Measurements from ENCODE around the gene NEK11.

NEK11 gene

DNA sequence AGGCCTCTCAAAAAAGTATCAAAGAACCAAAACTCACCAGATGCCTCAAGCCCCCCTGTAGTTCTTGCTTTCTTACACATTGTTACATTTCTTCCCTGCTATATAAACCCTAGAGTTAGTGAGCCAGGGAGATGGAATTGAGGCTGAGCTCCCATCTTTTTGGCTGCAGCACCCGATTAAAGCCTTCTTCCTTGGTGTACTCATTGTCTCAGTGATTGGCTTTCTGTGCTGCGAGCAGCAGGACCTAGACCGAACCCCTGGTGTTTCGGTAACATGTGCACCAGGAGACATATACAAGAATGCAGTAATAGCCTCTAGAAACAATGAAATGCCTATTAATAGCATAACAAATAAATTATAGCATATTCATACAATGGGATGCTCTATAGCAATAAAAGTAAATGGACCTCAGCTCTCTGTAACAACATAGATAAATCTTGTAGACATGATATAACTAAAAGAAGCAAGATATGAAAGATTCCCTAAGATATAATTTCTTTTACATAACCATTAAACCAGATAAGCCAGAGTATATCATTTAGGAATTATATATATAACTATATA is 174.0 kb downstream of the NEK11 start:
- FAIRE-seq (no peak), DNase-seq (ENCODE audit: insufficient read length, low spot score) (no peak)
- no peak for TF ChIP-seq POLR2A (IDR thresholded peaks at IDR 0.05; ENCODE audit: low read depth, low read length)

- no peak for TF ChIP-seq POLR2A (IDR thresholded peaks at IDR 0.05; ENCODE audit: low read depth, low read length)
- peak; percentile 74 for FAIRE-seq
- DNase-seq (ENCODE audit: insufficient read length, low spot score): no peak
Observed at GRCh38 chr3:131216330-131216729, 189.7 kb downstream of the NEK11 start.

DNA sequence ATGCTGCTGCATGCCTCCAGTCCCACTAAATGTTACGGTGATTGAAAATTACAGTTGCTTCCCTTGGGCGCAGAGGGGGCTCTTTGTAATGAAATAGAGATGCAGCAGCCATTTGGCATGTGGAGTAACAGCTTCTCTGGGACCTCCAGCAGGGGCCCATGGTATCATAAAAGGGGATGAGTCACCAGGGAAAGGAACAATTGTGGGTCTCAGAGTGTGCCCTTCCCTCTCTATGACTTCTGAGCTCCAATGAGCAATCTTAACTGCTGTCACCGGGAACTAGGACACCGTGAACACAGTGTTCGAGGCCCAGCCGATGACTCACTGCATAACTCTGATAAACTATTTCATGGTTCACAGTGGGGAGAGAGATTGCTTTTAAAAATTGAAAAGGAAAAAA is 190.1 kb downstream of the NEK11 start:
- DNase-seq (ENCODE audit: insufficient read length, low spot score) (peak; percentile 42), FAIRE-seq (peak; percentile 97)

GRCh38 chr3:131217296-131217741 is 190.6 kb downstream of the NEK11 start:
- FAIRE-seq (peak; percentile 58), DNase-seq (ENCODE audit: insufficient read length, low spot score) (no peak)
- TF ChIP-seq POLR2A (IDR thresholded peaks at IDR 0.05; ENCODE audit: low read depth, low read length): no peak

More for the DNA sequence above, 190.1 kb downstream of the NEK11 start:
- no peak for TF ChIP-seq POLR2A (IDR thresholded peaks at IDR 0.05; ENCODE audit: low read depth, low read length)

DNA sequence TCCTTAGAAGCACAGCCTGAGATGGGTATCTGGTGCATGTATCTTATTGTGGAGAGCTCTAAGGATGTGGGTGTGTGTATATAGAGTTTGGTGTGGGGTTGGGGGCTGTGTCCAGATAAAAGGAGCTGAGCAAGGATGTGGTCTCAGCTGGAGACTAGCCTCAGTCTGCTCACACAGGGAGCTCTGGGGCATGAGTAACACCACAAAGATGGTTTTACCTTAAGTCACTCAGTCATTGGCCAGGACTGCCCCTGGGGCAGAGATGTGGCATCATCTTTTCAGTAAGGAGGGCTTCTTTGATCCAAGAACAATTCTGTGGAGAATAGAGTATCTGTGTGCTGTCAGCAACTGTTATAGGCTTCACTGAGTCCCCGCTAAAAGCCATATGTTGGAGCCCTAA is 191.5 kb downstream of the NEK11 start:
- TF ChIP-seq POLR2A (IDR thresholded peaks at IDR 0.05; ENCODE audit: low read depth, low read length): no peak
- DNase-seq (ENCODE audit: insufficient read length, low spot score) (peak; percentile 25), FAIRE-seq (peak; percentile 89)

- peak; percentile 19 for DNase-seq (ENCODE audit: insufficient read length, low spot score)
- no peak for TF ChIP-seq POLR2A (IDR thresholded peaks at IDR 0.05; ENCODE audit: low read depth, low read length)
- peak; percentile 96 for FAIRE-seq
Observed at GRCh38 chr3:131221731-131222130, 195.1 kb downstream of the NEK11 start.

GRCh38 chr3:131222599-131222998 is 195.9 kb downstream of the NEK11 start:
- FAIRE-seq: no peak
- TF ChIP-seq POLR2A (IDR thresholded peaks at IDR 0.05; ENCODE audit: low read depth, low read length): no peak
- no peak for DNase-seq (ENCODE audit: insufficient read length, low spot score)

GRCh38 chr3:131223373-131224289 is 197.0 kb downstream of the NEK11 start:
- DNase-seq (ENCODE audit: insufficient read length, low spot score): no peak
- TF ChIP-seq POLR2A (IDR thresholded peaks at IDR 0.05; ENCODE audit: low read depth, low read length): no peak
- no peak for FAIRE-seq

GRCh38 chr3:131224886-131225550 is 198.3 kb downstream of the NEK11 start:
- no peak for TF ChIP-seq POLR2A (IDR thresholded peaks at IDR 0.05; ENCODE audit: low read depth, low read length)
- DNase-seq (ENCODE audit: insufficient read length, low spot score) (no peak), FAIRE-seq (peak; percentile 87)

DNA sequence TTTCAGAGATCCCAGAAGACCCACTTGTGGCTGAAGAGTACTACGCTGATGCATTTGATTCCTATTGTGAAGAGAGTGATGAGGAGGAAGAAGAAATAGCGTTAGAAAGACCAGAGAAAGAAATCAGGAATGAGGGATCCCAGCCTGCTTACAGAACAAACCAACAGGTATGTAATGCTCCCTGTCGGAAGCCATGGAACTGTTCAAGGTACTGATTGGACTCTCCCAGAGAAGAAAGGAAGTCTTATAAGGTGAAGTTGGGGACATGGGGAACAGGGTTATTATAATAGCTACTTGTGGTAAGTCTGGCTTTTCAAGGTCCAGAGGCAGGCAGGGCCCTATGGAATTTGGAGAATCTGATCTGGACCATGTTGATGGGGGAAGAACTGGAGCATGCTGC is 201.8 kb downstream of the NEK11 start:
- DNase-seq (ENCODE audit: insufficient read length, low spot score): no peak
- TF ChIP-seq POLR2A (IDR thresholded peaks at IDR 0.05; ENCODE audit: low read depth, low read length): no peak
- FAIRE-seq: no peak

DNA sequence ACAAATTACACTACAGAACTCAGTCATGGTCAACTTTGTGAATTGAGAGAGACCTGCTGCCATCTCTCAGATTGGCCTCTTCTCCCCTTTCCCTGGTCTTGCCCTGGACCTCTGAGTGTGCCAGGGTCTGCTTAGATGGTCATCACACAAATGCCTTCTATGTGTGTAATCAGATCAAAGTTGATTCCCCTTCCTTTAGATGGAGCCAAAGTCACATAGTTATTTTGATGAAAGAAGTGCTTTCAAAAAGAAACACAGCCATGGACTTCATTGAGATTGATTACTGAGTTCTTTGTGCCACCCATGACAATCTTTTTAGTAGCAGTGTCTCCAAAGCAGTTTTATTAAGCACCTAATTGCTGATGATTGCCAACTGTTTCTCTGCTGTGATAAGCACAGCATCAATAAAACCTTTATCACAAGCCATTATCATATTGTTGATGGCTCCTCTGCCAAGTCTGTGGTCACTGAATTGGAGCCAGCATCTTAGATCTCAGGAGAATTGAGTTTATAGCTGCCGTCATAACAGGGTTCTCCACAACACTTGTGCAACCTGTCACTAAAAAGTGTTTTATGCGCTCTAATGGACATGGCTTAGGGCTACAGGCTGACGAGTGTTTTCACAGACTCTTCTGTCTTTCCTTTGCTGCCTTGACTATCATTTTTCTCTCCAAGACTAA is 205.2 kb downstream of the NEK11 start:
- FAIRE-seq (no peak), DNase-seq (ENCODE audit: insufficient read length, low spot score) (no peak)
- no peak for TF ChIP-seq POLR2A (IDR thresholded peaks at IDR 0.05; ENCODE audit: low read depth, low read length)

DNA sequence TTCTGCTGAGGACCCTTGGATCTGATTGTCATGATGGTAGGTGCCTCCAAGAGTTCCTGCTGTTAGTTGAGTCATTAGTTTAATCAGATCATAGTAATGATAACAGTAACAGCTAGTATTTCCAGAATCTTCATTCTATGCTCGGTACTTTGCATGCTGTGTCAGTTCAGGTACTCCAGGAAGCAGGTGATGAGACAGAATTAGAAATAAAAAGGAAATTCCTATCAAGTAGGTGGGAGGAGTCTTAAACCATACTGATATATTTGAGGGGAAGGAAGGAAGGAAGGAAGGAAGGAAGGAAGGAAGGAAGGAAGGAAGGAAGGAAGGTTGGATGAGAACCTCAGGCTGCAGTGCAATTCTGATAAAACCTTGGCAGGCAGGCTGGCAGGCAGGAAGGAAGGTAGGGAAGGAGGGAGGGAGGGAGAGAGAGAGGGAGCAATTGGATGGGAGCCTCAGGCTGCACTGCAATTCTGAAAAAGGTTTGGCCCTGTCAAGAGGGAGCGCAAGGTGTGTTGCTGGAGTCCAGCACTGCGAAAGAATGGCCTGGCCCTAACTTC is 206.1 kb downstream of the NEK11 start:
- no peak for DNase-seq (ENCODE audit: insufficient read length, low spot score)
- no peak for TF ChIP-seq POLR2A (IDR thresholded peaks at IDR 0.05; ENCODE audit: low read depth, low read length)
- no peak for FAIRE-seq

DNA sequence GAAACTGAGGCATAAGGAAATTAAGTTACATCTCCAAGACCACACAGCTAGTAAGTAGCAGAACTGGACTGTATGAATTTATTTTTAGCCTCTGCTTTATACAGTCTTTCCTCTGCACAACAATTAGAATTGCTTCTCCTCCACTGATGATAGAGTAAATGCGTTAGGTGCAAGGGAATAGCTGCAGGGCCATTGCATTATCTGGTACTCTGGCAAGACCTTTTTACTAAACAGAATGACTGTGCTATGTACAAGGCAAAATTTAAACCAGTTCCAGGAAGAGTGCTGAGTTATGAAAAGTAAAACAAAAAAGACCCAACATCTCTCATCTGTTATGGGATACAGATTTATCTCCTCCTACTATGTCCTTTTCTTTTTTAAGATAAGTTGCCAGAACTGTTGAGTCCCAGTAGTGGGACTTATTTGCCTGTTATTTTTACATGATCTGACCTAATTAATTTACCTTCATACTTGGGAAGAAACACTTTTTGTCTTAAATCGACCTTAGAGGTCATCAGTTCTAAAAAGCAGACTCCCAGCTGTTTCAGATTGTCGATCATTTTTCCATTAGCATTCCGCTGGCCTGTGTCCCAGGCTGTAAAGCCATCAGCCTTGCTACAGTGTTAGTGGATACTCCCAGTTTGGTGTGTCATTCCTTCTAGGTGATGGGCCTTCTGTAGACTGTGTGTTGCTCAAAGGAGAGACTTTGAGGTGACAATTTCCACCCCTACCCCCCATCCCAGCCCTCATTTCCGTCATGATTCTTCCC is 207.4 kb downstream of the NEK11 start:
- DNase-seq (ENCODE audit: insufficient read length, low spot score) (no peak), FAIRE-seq (no peak)
- no peak for TF ChIP-seq POLR2A (IDR thresholded peaks at IDR 0.05; ENCODE audit: low read depth, low read length)
